Measurements from ENCODE around the gene HDAC5.

GRCh38 chr17:44092051-44092450 is 31.4 kb downstream of the HDAC5 start:
- TF ChIP-seq, protein P1, sequence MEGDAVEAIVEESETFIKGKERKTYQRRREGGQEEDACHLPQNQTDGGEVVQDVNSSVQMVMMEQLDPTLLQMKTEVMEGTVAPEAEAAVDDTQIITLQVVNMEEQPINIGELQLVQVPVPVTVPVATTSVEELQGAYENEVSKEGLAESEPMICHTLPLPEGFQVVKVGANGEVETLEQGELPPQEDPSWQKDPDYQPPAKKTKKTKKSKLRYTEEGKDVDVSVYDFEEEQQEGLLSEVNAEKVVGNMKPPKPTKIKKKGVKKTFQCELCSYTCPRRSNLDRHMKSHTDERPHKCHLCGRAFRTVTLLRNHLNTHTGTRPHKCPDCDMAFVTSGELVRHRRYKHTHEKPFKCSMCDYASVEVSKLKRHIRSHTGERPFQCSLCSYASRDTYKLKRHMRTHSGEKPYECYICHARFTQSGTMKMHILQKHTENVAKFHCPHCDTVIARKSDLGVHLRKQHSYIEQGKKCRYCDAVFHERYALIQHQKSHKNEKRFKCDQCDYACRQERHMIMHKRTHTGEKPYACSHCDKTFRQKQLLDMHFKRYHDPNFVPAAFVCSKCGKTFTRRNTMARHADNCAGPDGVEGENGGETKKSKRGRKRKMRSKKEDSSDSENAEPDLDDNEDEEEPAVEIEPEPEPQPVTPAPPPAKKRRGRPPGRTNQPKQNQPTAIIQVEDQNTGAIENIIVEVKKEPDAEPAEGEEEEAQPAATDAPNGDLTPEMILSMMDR (IDR thresholded peaks at IDR 0.05; ENCODE audit: low read length) = no peak
- TF ChIP-seq EZH2 (IDR thresholded peaks at IDR 0.05; ENCODE audit: borderline replicate concordance, low read length) = no peak

All from OCI-LY1 (cell line).